ENCODE results near the gene RNF38.
"Not testable (repeated sequence)": the region's sequence is repeated elsewhere in the genome, so short reads cannot be mapped to it uniquely, and the experiment has no call there.

The RNF38 gene

GRCh38 chr9:36294996-36295395, 105.1 kb downstream of the RNF38 start:
- not testable (repeated sequence) for DNase-seq (ENCODE audit: low read depth, low spot score)

DNA sequence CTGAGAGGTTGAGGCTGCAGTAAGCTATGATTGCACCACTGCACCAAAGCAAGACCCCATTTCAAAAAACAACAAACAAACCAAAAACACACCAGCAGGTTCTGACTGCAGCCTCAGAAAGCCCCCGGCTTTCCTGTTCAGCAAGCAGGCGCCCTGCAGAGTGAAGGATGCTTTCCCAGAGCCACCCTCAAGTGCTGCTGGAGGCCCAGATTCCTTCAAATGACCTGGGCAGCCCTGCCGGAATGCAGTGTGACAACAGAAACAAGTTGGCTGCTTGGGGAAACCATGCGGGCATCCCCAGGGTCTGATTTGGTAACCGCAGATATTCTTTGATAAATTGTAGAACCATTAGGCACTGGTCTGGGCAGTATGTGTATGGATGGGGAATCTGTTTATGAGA, 106.2 kb downstream of the RNF38 start:
- no peak for DNase-seq (ENCODE audit: low read depth, low spot score)

DNA sequence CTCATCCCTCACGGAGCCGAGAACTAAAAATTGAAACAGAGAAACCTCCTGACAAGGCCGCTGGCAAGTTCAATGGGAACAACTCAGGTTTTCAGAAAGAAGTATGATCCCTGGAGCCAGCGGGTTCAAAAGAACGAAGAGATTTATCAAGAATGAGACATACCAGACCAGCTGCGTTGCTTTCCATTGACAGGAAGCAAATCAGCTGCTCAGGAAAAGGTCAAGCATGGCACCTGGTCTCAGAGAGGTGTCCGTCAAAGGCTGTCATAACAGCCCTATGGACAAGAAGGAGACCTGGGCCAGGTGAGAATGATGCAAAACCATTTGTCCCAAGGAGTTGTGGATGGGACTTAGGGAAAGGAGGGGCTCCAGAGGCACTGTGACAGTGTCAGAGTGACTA, 106.9 kb downstream of the RNF38 start:
- DNase-seq (ENCODE audit: low read depth, low spot score): no peak

DNA sequence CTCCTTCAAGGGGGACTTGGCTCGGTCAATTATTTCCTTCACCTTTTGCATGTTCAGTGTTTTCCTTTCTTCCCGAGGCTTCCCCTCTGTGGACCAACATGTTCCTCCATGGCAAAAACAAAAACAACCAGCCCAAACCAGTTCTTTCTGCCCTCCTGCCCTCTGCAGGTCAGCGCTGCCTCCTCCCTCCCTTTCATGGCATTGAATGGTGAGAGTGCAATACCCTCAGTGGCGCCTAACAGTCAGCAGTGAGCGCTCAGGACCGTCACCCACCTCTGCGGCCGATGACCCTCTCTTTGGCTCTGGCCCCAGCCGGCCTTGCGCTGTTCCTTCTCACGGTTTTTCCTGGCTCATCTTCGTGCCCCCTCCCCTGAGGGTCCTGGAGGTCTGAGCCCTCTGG, 107.4 kb downstream of the RNF38 start:
- no peak for DNase-seq (ENCODE audit: low read depth, low spot score)

DNA sequence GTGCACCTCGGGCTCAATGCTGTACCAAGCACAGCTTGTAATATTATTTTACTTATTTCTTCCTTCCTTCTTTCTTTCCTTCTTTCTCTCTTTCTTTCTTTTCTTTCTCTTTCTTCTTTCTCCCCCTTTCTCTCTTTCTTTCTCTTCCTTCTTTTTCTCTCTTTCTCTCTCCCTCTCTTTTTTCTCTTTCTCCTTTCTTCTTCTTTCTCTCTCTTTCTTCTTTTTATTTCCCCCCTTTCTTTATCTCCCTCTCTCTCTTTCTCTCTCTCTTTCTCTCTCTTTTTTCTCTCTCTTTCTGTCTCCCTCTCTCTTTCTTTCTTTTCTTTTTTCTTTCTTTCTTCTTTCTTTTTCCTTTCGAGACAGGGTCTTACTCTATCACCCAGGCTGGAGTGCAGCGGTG, 109.1 kb downstream of the RNF38 start:
- no peak for DNase-seq (ENCODE audit: low read depth, low spot score)

GRCh38 chr9:36289836-36290435, 110.1 kb downstream of the RNF38 start:
- DNase-seq (ENCODE audit: low read depth, low spot score): no peak

DNA sequence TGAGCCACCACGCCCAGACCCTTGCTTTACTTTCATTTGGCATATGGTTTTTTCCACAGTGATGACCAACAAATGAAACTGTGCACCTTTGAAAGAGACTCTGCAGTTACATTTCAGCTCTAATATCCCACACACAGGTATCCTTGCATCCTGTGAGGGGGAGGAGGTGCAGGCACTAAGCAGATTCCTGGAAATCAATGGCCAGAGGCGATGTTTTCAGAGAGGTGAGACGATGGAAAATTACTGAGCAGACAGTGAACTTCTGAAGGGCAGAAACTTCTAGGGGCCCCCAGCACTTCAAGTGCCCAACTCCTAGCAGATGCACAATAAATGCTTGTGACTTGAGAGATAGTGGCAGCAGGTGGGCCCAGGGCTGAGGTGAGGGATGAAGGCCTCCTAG, 112.0 kb downstream of the RNF38 start:
- DNase-seq (ENCODE audit: low read depth, low spot score): no peak

Data from smooth muscle cell of the brain vasculature (primary cell).